Hepatocyte (in vitro differentiated cells): ENCODE data around the gene DOK6.

Experiments
- CTCF ChIP-seq: fragments of 200-600 bp; sonication (generic); IDR thresholded peaks from 2 replicates; pipeline ENCODE4 v1.5.1; 2016; ENCODE audit warnings: antibody characterized with exemption, mild to moderate bottlenecking; ENCODE audit not compliant: poor library complexity
- EZH2 ChIP-seq: fragments of 200-600 bp; sonication (generic); IDR thresholded peaks from 2 replicates; pipeline ENCODE4 v1.6.1; 2016; ENCODE audit warnings: antibody characterized with exemption, mild to moderate bottlenecking, borderline replicate concordance

- TF ChIP-seq CTCF (no peak), EZH2 (no peak)
Observed at GRCh38 chr18:69495338-69495737, 94.7 kb downstream of the DOK6 start.
